Neural progenitor cell (in vitro differentiated cells): ENCODE measurements around the gene NME9.

Experiments used
- EZH2 ChIP-seq: fragments of 200-600 bp; sonication (generic); IDR thresholded peaks from 2 replicates; pipeline ENCODE4 v1.6.1; 2017; ENCODE audit warnings: antibody characterized with exemption, mild to moderate bottlenecking, moderate library complexity
- EZH2phosphoT487 ChIP-seq: fragments of 200-600 bp; sonication (generic); IDR thresholded peaks from 2 replicates; pipeline ENCODE4 v1.6.1; 2017; ENCODE audit warnings: antibody characterized with exemption
- TF ChIP-seq, protein P1 (sequence below): fragments of 200-600 bp; sonication (generic); IDR thresholded peaks from 2 replicates; pipeline ENCODE4 v1.5.1; 2017; ENCODE audit warnings: antibody characterized with exemption, mild to moderate bottlenecking

DNA sequence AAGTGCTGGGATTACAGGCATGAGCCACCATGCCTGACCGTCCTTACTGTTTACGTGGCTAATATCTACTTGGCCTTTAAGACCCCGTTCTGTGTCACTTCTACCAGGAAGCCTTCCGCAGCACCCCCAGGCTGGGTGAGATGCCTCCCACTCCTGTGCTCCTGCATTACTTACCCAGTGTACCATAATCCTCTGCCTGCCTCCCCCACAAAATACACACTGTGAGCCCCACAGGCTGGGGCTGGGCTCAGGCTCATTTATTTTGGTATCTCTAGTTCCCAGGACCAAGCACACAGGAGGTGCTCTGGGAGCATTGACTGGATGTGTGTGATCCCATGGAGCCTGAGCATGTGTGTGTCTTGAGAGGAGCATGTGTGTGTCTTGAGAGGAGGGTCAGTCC, 33.7 kb upstream of the NME9 start:
- TF ChIP-seq, protein P1, sequence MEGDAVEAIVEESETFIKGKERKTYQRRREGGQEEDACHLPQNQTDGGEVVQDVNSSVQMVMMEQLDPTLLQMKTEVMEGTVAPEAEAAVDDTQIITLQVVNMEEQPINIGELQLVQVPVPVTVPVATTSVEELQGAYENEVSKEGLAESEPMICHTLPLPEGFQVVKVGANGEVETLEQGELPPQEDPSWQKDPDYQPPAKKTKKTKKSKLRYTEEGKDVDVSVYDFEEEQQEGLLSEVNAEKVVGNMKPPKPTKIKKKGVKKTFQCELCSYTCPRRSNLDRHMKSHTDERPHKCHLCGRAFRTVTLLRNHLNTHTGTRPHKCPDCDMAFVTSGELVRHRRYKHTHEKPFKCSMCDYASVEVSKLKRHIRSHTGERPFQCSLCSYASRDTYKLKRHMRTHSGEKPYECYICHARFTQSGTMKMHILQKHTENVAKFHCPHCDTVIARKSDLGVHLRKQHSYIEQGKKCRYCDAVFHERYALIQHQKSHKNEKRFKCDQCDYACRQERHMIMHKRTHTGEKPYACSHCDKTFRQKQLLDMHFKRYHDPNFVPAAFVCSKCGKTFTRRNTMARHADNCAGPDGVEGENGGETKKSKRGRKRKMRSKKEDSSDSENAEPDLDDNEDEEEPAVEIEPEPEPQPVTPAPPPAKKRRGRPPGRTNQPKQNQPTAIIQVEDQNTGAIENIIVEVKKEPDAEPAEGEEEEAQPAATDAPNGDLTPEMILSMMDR = no peak
- no peak for TF ChIP-seq EZH2phosphoT487
- TF ChIP-seq EZH2 = no peak
